ENCODE results near the gene AP1B1.
A peak's percentile ranks its signal among the peaks of the same experiment; 100 is the strongest.

The AP1B1 gene

GRCh38 chr22:29307596-29308147 lies 80.7 kb downstream of the AP1B1 start:
- TF ChIP-seq CTCF (IDR thresholded peaks at IDR 0.05; ENCODE audit: low read depth, low read length): no peak; the same call in 1 of the 2 replicates
- DNase-seq (ENCODE audit: extremely low read depth, low read depth): no peak

- TF ChIP-seq CTCF (IDR thresholded peaks at IDR 0.05; ENCODE audit: low read depth, low read length): no peak; the same call in 1 of the 2 replicates
- no peak for DNase-seq (ENCODE audit: extremely low read depth, low read depth)
These were observed 81.4 kb downstream of the AP1B1 start for GRCh38 chr22:29306835-29307595.

GRCh38 chr22:29306175-29306834 lies 82.1 kb downstream of the AP1B1 start, which contains the start of gene GAS2L1:
Gene GAS2L1, plus strand, starts transcription at chr22:29306650. Its CDS starts 1,456 bp downstream, at chr22:29308106.
- peak; percentile 65 for TF ChIP-seq CTCF (IDR thresholded peaks at IDR 0.05; ENCODE audit: low read depth, low read length)
- DNase-seq (ENCODE audit: extremely low read depth, low read depth): peak; percentile 47

- DNase-seq (ENCODE audit: extremely low read depth, low read depth): no peak
- TF ChIP-seq CTCF (IDR thresholded peaks at IDR 0.05; ENCODE audit: low read depth, low read length): no peak
These were observed 82.6 kb downstream of the AP1B1 start for GRCh38 chr22:29305836-29306174.

- DNase-seq (ENCODE audit: extremely low read depth, low read depth): no peak
- no peak for TF ChIP-seq CTCF (IDR thresholded peaks at IDR 0.05; ENCODE audit: low read depth, low read length)
These were observed 85.5 kb downstream of the AP1B1 start for GRCh38 chr22:29302681-29303465.

- DNase-seq (ENCODE audit: extremely low read depth, low read depth): no peak
- no peak for TF ChIP-seq CTCF (IDR thresholded peaks at IDR 0.05; ENCODE audit: low read depth, low read length)
These were observed 86.0 kb downstream of the AP1B1 start for GRCh38 chr22:29302402-29302680.
